NOMO-1 treated with DMSO at 0.1 percent for 48 hours (cell line): ENCODE data around the gene PRH1.

Experiments used
- DNase-seq: peaks from one replicate; lab custom pipeline; 2025; ENCODE audit not compliant: unreplicated experiment; lab: John Stamatoyannopoulos, UW

PRH1 gene

DNA sequence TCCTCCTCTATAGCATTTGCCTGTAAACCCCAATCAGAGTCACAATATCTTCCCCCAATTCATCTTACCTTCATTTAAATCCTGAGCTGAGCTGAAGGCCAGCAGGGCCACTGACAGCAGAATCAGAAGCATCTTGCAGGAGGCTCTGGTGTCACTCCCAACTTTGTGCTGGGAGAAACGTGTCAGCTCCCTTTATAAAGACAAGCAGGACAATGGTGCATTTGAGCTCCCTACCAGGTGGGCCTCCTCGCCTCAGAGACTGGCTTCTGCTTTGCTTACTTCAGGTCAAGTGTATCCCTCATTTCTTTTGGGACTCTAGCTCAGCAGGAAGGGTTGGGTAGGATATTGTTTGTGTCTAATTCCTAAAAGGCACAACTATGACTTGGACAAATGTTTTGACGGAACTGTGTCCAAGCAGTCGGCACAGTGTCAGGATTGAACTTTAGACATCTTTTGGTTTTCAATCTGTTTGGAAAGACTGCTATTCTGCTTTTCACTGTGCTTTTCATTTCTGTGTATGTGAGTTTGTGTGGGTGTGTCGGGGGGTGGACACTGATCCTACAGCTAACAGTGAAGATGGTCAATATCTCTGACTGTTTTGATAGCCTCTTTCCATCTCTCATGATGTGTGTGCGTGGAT is at the start of gene PRH1:
PRH1 (minus strand) TSS at position 170 of the 640 bp plus-strand sequence; CDS start at position 132, 38 bp downstream.
- DNase-seq, result no peak

DNA sequence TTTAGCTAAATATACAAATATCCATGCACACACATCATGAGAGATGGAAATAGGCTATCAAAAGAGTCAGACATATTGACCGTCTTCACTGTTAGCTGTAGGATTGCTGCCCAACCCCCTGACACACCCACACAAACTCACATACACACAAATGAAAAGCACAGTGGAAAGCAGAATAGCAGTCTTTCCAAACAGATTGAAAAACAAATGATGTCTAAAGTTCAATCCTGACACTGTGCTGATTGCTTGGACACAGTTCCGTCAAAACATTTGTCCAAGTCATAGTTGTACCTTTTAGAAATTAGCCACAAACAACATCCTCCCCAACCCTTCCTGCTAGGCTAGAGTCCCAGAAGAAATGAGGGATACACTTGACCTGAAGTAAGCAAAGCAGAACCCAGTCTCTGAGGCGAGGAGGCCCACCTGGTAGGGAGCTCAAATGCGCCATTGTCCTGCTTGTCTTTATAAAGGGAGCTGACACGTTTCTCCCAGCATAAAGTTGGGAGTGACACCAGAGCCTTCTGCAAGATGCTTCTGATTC is 44.8 kb upstream of the PRH1 start, which contains the start of gene PRH2:
PRH2 (plus strand) TSS at position 491 of the 541 bp plus-strand sequence; CDS start at position 529, 38 bp downstream.
- DNase-seq, result no peak

DNA sequence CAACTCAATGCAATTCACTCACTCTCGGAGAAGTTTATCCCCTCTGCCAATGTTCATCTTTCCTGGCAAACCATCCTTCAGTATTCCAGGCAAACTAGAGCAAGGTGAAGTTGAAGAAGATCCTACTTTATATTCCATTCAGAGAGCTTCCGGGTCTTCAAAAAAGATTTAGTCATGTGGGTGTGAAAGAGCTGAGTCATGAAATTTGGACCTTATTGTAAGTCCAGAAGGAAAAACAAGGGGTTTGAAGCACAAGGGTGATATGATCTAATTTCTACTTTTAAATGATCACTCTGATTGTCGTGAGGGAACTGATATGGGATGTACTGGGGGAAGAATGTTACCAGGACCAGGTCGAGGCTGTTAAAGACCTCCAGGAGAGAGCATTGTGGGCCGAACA is 42.2 kb upstream of the PRH1 start:
- no peak for DNase-seq

DNA sequence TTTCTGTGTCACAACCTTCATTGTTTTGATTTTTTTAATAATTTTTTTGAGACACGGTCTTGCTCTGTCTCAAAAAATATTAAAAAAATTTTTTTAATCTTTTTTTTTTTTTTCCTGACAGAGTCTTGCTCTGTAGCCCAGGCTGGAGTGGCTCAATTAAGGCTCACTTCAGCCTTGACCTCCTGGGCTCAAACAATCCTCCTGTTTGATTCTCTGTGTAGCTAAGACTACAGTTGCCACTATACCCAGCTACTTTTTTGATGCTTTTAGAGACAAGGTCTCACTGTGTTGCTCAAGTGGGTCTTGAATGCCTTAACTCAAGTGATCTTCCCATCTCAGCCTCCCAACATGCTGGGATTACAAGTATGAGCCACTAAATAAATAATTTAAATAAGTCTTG is 35.8 kb upstream of the PRH1 start:
- no peak for DNase-seq

DNA sequence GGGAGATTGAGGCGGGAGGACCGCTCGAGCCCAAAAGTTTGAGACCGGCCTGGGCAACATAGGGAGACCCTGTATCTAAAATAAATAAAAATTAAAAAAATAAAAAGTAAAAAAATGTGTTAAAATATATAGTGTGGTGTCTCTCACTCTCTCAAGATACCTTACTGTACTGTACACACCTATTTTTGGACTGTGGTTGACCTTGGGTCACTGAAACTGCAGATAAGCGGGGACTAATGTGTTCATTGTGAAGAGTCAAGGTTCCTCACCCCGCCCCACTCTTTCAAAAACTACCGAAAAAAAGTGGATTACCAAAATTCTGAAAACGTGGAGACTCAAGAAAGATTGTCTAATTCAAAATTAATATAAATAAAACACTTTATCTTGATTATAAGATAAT is 26.3 kb upstream of the PRH1 start:
- DNase-seq, result no peak

DNA sequence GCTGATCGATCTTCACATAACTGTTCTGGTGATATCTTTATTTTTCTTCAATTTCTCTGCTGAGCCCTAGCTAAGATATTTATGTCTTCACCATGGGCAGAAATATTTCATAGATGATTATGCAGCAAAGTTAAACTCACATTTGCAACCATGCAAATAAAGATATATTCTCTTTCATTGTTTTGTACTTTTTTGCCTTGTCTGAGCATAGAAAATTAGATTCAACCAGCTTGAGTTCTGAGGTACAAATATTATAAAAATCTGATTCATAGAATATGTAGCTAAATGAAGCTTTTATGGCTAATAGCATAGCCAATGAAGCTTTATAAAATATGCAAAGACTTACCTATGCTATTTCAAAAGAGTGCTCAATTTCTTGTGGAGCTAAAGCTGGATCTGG is 25.4 kb upstream of the PRH1 start, which contains the start of gene TAS2R13:
TAS2R13 (minus strand) TSS at position 101 of the 400 bp plus-strand sequence. CDS start 264 bp downstream, outside the sequence.
- DNase-seq, result no peak

DNA sequence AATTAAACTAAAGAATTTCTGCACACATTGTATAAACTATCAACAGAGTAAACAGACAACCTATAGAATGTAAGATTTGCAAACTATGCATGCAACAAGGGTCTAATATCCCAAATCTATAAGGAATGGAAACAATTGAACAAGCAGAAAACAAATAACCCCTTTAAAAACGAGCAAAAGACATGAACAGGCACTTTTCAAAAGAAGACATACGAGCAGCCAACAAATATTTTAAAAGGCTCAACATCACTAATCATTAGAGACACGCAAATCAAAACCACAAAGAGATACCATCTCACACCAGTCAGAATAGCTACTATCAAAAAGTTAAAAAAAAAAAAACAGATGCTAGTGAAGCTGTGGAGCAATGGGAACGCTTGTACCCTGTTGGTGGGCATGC is 20.6 kb upstream of the PRH1 start:
- DNase-seq, result no peak

DNA sequence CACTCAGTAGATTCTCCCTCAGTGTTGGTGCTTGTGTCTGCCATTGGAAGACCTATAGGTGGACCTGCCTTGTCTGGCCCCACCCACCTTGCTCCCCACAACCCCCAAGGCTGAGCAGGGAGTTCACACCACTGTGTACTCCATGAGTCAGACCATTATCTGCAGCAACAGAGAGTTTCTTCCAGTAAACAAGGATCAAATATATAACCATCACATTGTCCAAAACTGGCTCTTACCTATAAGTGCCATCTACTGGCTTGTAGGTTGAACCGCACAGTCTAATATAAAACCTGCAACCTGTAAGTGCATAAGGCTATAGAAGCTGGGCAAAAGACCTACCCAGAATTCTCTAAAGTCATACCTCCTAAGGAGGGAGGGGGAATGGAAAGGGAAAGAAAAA is 17.4 kb upstream of the PRH1 start:
- DNase-seq, result no peak

DNA sequence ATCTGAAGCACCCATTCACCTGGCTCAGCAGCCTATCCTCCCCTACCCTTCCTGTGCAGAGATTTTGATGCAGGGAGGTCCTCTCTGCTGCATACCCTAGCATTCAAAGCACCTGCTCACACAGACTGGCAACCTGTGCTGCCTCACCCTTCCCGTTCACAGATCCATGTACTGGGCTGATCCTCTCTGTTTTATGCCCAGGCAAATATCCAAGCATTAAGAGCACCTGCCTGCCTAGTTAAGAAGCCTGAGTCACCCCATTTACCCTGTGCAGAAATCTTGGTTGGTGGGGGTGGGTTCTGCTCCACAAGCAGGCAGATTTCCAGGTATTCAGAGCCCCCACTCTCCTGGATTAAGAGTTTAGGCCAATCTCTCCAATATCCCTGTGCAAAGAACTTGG is 16.9 kb upstream of the PRH1 start:
- no peak for DNase-seq

DNA sequence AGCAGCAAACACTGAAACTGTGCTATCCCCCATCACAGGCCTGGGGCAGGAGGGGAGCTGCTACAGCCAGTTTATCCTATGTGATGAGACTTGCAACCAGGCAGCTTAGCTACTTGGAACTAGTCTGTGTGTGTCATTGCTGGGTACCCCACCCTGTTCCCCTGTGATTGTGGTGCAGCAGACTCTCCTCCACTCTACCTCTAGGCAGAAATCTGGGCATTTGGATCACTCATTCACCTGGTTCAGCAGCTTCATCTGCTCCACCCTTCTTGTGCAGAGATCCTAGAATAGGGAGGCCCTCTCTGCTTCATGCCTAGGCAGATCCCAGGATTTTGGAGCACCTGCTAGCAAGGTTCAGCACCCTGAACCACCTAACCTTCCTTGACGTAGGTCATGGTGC is 16.5 kb upstream of the PRH1 start:
- no peak for DNase-seq

DNA sequence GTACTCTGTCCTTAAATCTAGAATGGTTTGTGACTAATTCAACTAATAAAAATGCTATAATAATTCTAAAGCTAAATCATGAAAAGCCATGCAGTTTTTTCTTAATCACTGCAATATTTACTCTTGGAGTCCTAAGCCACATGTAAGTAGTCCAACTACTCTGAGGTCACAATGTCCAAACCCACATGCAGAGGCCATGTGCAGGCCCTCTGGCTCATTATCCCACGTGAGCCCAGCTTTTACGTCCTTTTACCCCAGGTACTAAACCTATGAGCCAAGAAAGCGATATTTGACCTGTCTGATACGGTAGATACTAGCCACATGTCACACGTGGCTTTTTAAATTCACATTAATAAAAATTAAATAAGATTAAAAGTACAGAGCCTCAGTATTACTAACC is 12.8 kb upstream of the PRH1 start:
- DNase-seq, result no peak

DNA sequence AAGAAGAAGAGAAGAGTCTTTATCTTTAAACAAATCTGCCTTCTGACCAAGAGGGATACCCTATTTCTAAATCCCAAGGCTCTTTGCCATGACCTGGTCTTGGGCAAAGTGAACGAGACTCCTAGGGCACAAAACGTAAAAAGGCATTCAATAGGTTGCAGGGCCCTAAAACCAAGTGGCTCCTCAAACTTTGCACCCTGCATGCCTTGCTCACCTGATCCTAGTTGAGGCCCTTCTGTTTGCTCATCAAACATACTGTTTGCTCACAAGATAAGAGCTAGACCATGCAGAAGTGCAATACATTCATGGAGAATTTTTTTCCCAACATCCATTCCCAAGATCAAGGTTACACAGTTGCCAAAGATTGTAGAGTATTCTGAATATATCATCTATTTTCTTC is 7.9 kb upstream of the PRH1 start:
- DNase-seq, result no peak

DNA sequence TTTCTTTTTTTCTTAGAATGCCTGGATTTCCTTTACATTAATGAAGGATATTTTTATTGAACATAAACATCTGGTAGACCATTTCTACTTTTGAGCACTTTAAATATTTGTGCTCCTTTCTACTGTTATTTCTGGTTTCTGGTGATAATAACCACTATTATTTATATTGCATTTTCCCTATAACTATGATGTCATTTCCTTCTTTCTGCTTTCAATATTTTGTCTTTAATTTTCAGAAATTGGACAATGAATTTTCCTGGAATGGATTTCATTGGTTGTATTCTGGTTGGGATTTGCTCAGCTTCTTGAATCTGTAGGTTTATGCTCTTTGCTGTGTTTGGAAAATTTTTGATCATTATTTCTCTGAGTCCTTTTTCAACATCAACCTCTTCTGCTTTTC is 5.2 kb upstream of the PRH1 start:
- DNase-seq, result no peak

DNA sequence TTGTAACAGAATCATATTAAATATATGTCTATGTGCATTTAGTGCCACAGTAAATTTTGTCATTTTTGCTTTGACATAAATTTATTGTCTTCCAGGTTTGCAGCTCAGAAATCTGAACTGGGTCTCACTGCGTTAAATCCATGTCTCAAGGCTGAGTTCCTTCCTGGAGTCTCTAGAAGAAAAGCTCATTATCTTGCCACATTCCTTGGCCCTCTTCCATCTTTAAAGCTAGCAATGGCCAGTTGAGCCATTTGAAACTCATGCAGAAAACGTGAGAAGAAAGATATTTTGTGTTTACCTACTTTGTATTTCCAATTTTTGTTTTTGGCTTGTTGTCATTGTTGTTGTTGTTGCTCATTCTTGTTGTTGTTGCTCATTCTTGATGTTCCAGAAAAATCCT is 10.7 kb downstream of the PRH1 start:
- DNase-seq, result no peak

DNA sequence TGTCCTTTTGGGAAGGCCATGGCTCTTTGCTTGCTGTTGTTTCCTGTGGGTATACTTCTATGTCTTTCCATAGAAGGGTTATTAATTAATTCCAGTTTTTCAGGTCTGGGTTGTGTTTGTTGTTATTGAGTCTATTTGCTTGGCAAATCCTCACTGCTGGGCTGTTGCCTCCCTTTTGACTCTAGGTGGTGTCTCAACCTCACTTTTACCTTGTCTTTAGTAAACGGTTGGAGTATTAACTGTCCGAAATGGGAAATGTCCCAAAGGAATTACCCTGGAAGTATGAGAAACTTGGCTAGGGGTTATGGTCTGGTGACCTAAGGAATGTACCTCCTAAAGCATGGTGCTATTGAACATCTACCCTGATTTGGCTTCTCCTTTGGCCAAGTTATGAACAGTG is 16.7 kb downstream of the PRH1 start:
- DNase-seq, result no peak

DNA sequence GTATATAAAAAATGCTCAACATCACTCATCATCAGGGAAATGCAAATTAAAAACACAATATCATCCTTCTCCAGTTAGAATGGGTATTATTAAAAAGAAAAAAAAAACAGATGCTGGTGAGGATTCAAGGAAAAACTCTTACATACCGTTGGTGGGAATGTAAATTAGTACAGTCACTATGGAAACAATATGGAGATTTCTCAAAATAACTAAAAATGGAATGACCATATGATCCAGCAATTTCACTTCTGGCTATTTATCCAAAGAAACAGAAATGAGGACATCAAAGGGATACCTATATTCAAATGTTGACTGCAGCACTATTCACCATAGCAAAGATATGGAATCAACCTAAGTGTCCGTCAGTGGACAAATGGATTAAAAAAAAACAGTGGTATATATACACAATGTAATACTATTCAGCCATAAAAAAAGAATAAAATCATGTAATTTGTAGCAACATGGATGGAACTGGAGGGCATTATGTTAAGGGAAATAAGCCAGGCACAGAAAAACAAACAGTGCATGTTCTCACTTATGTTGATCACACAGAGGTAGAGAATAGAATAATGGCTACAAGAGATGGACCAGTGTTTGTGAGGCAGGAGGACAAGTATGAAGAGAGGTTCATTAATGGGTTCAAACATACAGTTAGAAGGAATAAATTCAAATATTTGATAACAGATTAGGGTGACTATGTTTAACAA is 20.4 kb downstream of the PRH1 start:
- no peak for DNase-seq

DNA sequence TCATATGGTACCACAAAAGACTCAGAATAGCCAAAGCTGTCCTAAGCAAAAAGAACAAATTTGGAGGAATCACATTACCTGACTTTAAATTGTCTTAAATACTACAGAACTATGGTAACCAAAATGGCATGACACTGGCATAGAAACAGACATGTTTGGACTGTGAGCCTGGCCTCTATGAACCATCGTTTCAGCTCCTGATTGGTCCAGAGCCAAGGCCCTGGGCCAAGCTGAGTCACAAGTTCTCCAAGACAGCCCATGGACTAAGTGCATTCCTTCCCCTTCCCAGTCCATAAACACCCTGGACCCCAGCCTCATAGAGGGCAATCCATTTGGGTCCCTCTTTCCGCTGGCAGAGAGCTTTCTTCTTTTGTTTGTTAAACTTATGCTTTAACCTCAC is 22.7 kb downstream of the PRH1 start:
- no peak for DNase-seq

DNA sequence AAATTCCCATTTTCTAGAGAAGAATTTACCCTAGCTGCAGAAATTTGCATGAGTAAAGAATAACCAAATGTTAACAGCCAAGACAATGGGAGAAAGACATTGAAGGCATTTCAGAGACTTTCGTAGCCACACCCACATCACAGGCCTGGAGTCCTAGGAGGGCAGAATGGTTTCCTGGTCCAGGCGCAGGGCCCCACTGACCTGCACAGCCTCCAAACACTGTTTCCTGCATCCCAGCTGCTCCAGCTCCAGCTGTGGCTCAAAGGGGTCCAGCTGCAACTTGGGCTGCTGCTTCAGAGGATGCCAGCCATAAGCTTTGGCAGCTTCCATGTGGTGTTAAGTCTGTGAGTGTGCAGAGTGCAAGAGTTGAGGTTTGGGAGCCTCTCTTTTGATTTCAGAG is 28.2 kb downstream of the PRH1 start:
- DNase-seq, result no peak

DNA sequence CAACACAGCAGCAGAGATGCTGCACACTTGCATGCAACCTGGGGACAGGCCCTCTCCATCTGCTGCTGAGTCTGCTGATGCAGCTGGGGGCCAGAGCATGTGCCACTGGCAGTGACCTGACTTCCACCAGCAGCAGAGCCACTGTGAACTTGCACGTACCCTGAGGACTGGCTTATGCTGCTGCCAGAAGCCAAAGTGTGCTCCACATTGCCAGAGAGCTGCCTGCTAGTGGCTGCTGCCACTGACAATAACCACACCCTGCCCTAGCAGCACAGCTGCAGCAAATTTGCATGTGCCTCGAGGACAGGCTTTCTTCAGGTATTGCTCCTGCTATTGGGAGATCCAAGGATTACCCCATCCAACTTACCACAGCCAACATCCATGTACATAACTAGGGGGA is 30.3 kb downstream of the PRH1 start:
- DNase-seq, result no peak

DNA sequence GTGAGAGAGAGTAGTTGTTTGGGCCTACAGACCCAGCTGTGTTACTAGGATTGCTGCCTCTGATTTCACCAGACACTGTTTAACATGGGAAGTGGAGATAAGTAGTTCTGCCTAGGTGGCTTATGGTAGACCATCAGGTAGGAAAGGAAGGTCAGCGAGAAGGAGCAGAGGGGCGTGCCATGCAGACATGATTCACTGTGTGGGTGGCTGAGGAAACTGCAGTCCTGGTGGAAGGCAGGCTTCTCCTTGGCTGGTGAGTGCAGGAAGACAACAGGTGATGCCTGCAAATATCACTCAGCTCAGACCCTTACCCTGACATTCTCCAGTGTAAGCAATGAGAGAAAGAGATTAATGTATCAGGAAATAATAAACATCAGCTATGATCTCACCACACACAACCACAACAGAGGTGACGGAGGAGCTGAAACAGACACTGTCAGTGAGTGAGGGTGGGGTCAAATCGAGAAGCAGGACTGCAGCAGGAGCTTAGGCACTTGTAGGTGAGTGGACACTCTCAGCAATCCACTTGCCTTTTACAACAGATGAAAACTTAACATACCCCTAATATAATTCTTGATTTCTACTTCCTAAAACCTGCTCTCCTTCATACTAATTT is 32.7 kb downstream of the PRH1 start:
- DNase-seq, result no peak

DNA sequence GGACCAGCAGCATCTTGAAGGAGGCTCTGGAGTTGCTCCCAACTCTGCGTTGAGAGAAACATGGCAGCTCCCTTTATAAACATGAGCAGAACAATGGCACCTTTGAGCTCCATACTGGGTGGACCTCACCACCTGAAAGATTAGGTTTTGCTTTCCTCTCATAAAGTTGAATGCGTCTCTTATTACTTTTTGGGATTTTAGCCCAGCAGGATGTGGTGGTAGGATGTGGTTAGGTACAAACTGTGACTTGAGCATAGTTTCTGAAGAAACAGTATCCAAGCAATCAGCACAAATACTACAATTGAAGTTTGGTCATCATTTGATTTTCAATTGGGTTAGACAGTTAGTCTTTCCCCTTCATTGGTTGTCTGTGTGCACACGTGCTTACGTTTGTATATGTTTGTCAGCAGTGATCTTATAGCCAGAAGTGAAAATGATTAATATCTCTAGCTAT is 34.6 kb downstream of the PRH1 start, which contains the start of gene PRR4:
PRR4 (minus strand) TSS at position 51 of the 454 bp plus-strand sequence; CDS start at position 13, 38 bp downstream.
- DNase-seq, result no peak

DNA sequence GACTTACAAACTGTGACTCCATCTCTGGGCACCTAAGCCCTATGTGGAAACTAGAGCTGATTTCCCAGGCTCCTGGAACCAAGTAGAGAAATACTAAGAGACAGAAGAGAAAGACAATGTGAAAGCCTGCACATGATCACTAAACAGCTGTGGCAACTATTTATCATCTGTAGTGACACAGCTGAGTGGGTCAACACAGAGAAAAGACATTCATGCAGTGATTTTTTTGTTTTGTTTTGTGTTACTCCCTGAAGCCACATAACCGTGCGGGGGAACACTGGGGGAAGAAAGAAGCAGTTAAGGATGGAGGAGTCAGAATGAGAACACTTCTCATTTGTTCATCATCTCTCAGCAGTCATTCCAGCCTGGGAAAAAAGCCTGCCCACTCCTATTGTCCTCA is 36.3 kb downstream of the PRH1 start:
- no peak for DNase-seq
